Endothelial cell of umbilical vein (primary cell): ENCODE measurements around the gene OXNAD1. TPM values are rescaled to one million over a fixed set of nuclear protein-coding genes. Genes with fewer than 3 reads are reported as not detected.

ENCODE experiments used
- BruUV-seq: library from RNA; stranded (reverse); fragments of 400-500 nt; replicated peaks from 2 replicates; lab custom pipeline; 2021; lab: Mats Ljungman, UMichigan
- CTCF ChIA-PET: fragments of 300-600, 350-600 bp; sonication (Branson Sonifier 250); formaldehyde crosslinking; loops from one replicate; lab custom pipeline; 2021; ENCODE audit warnings: antibody characterized with exemption, inconsistent platforms; lab: Charles Lee
- POLR2A ChIA-PET: fragments of 300-600, 350-600 bp; sonication (Branson Sonifier 250); formaldehyde crosslinking; loops from one replicate; lab custom pipeline; 2021; ENCODE audit warnings: antibody characterized with exemption, inconsistent platforms; lab: Charles Lee
- DNase-seq: peaks from one replicate; pipeline ENCODE4 v3.0.0-alpha.2; 2011; ENCODE audit warnings: low read depth, low spot score
- FAIRE-seq: peaks from 2 replicates; lab custom pipeline; 2011; peaks lifted over from hg19 to GRCh38; lab: Jason Lieb, UNC
- H2AFZ ChIP-seq: 2 replicates; pipeline ENCODE4 v1.6.0; 2012; ENCODE audit warnings: low read depth, low read length, control low read depth, inconsistent platforms
- H3K27ac ChIP-seq: 2 replicates; pipeline ENCODE4 v1.5.1; 2011; ENCODE audit warnings: low read depth, mild to moderate bottlenecking, control low read depth, low read length, moderate library complexity; ENCODE audit not compliant: insufficient read depth
- H3K27me3 ChIP-seq, 2 experiments: 2 replicates each; pipeline versions ENCODE4 v1.6.0 to v1.6.1; 2011; ENCODE audit warnings: low read length in 2 of 2, mixed read lengths in 1 of 2; ENCODE audit not compliant: control insufficient read depth in 2 of 2, insufficient read depth in 2 of 2
- H3K36me3 ChIP-seq, 2 experiments: 2 replicates in 1 of 2; 3 replicates in 1 of 2; pipeline ENCODE4 v1.5.1; 2011; ENCODE audit warnings: low read length in 2 of 2, mild to moderate bottlenecking in 1 of 2, moderate library complexity in 1 of 2; ENCODE audit not compliant: control insufficient read depth in 2 of 2, insufficient read depth in 2 of 2; ENCODE audit errors: extremely low read depth in 1 of 2
- H3K4me1 ChIP-seq: 3 replicates; pipeline ENCODE4 v1.5.1; 2011; ENCODE audit warnings: mild to moderate bottlenecking, low read length; ENCODE audit not compliant: control insufficient read depth, insufficient read depth; ENCODE audit errors: extremely low read depth
- H3K4me2 ChIP-seq: 2 replicates; pipeline ENCODE4 v1.6.1; 2011; ENCODE audit warnings: low read length, control low read depth, mixed read lengths; ENCODE audit not compliant: insufficient read depth
- H3K4me3 ChIP-seq, 3 experiments: fragments of 200-600 bp in 1 of 3; sonication (generic), shearing (Covaris generic) in 1 of 3; replicated peaks in 1 of 3; 2 replicates each; pipeline ENCODE4 v1.5.1; 2011 to 2016; ENCODE audit warnings: control low read depth in 3 of 3, low read length in 3 of 3, mild to moderate bottlenecking in 2 of 3, inconsistent platforms in 1 of 3, low read depth in 1 of 3, moderate library complexity in 1 of 3; ENCODE audit not compliant: insufficient read depth in 1 of 3
- H3K79me2 ChIP-seq: 2 replicates; pipeline ENCODE4 v1.6.0; 2012; ENCODE audit warnings: low read length, inconsistent platforms; ENCODE audit not compliant: control insufficient read depth, insufficient read depth
- H3K9ac ChIP-seq: replicated peaks from 2 replicates; pipeline ENCODE3; 2011; ENCODE audit warnings: low read length, control low read depth; ENCODE audit not compliant: insufficient read depth; ENCODE audit errors: extremely low read depth
- H3K9me1 ChIP-seq: replicated peaks from 3 replicates; pipeline ENCODE4 v1.6.0; 2011; ENCODE audit warnings: mild to moderate bottlenecking, low read length; ENCODE audit not compliant: control insufficient read depth, insufficient read depth; ENCODE audit errors: extremely low read depth
- H3K9me3 ChIP-seq: replicated peaks from 2 replicates; pipeline ENCODE4 v1.5.1; 2012; ENCODE audit warnings: low read length, inconsistent platforms; ENCODE audit not compliant: control insufficient read depth, insufficient read depth
- H4K20me1 ChIP-seq: replicated peaks from 2 replicates; pipeline ENCODE3; 2011; ENCODE audit warnings: mild to moderate bottlenecking, low read length; ENCODE audit not compliant: control insufficient read depth, insufficient read depth; ENCODE audit errors: extremely low read depth
- CTCF ChIP-seq, 2 donors: IDR thresholded peaks; 1 replicate in 1 of 2; 2 replicates in 1 of 2; pipeline ENCODE4 v1.5.1; 2011; ENCODE audit warnings: low read length in 2 of 2, mild to moderate bottlenecking in 2 of 2, moderate library complexity in 2 of 2, control low read depth in 1 of 2, inconsistent platforms in 1 of 2, low read depth in 1 of 2; ENCODE audit not compliant: insufficient read depth in 1 of 2; ENCODE audit errors: extremely low read depth in 1 of 2
- EZH2 ChIP-seq: IDR thresholded peaks from 2 replicates; pipeline ENCODE4 v1.6.1; 2012; ENCODE audit warnings: borderline replicate concordance, low read depth, mild to moderate bottlenecking, moderate library complexity, low read length, inconsistent platforms; ENCODE audit not compliant: severe bottlenecking
- FOS ChIP-seq: IDR thresholded peaks from 2 replicates; pipeline ENCODE4 v1.6.1; 2011; ENCODE audit warnings: mild to moderate bottlenecking, low read length, moderate library complexity, borderline replicate concordance; ENCODE audit not compliant: insufficient read depth
- GATA2 ChIP-seq: IDR thresholded peaks from 2 replicates; pipeline ENCODE4 v1.7.0; 2011; ENCODE audit warnings: low read depth, mild to moderate bottlenecking, moderate library complexity, mixed read lengths, low read length; ENCODE audit not compliant: insufficient read length, insufficient read depth
- JUN ChIP-seq: IDR thresholded peaks from 2 replicates; pipeline ENCODE4 v1.6.1; 2011; ENCODE audit warnings: borderline replicate concordance, low read depth; ENCODE audit not compliant: insufficient read length, insufficient read depth
- MAX ChIP-seq: IDR thresholded peaks from 2 replicates; pipeline ENCODE4 v1.6.1; 2011; ENCODE audit not compliant: insufficient read depth, insufficient read length
- MYC ChIP-seq: IDR thresholded peaks from one replicate; pipeline ENCODE4 v1.6.1; 2011; ENCODE audit warnings: mild to moderate bottlenecking, low read depth, low read length
- POLR2A ChIP-seq: IDR thresholded peaks from 2 replicates; pipeline ENCODE4 v1.6.1; 2012; ENCODE audit warnings: low read depth, mild to moderate bottlenecking, control low read depth, low read length
- POLR2AphosphoS5 ChIP-seq: IDR thresholded peaks from 2 replicates; pipeline ENCODE4 v1.6.1; 2012; ENCODE audit warnings: low read depth, mild to moderate bottlenecking, control low read depth, low read length, moderate library complexity; ENCODE audit not compliant: insufficient read depth
- dilution Hi-C: fragments of 300-500 bp; cut with MboI; formaldehyde crosslinking; loops from one replicate; pipeline ENCODE4 v1.15.0; 2019; ENCODE audit warnings: low sequenced_read_pairs; ENCODE audit not compliant: extremely low pct_ligation_motif_present
- intact Hi-C: fragments of 100-400 bp; cut with micrococcal nuclease; formaldehyde crosslinking; loops from one replicate; pipeline ENCODE4 v1.10.0; 2022
- polyA plus RNA-seq, 4 experiments: library from polyadenylated mRNA; depleted of rRNA in 3 of 4; stranded (reverse) in 3 of 4; unstranded in 1 of 4; fragments of >200 nt; gene quantifications; 2 replicates each; pipeline versions ENCODE4 v1.2.1 to v1.2.3, GENCODE V29; 2011 to 2012; ENCODE audit warnings: missing spikeins in 1 of 4
- total RNA-seq: library from RNA; stranded (reverse); gene quantifications from 2 replicates; pipeline ENCODE4 v1.2.3, GENCODE V29; 2021

OXNAD1 gene
- total and polyA plus RNA-seq, 2 donors (not counting 3 experiments of a cell fraction or from before 2014, with no cell fraction given) = 5.5 to 9.7 TPM

GRCh38 chr3:16252988-16253387, 12.0 kb upstream of the OXNAD1 start:
- ChIA-PET CTCF (interaction anchor here (1.4 kb wide), 1 partner anchor 204 kb away, joined by 3 read pairs; no protein-coding TSS in a partner anchor), POLR2A (no interaction called here)
- Histone ChIP-seq H3K9me3 (no peaks in the 10 kb centered on the region), H3K4me3 (no peak overlapping the region), H3K9ac (no peak overlapping the region), H3K27me3 (no peaks in the 10 kb centered on the region), H4K20me1 (no peaks in the 10 kb centered on the region), H3K27ac (no peak overlapping the region), H3K4me2 (no peak overlapping the region), H3K36me3 (no peaks in the 10 kb centered on the region), H3K79me2 (no peaks in the 10 kb centered on the region), H3K9me1 (no peaks in the 10 kb centered on the region), H3K4me1 (no peaks in the 10 kb centered on the region), H2AFZ (no peak overlapping the region)
- FAIRE-seq = no peak
- dilution Hi-C loops (no loop called here), intact Hi-C loops (no loop called here)
- TF ChIP-seq POLR2AphosphoS5 (no peak), CTCF (IDR thresholded peaks at IDR 0.05; ENCODE audit: extremely low read depth in 1 of 2, insufficient read depth in 1 of 2, low read depth in 1 of 2, low read length in 2 of 2) (no peak), POLR2A (no peak), JUN (no peak), MAX (no peak), FOS (no peak), MYC (no peak), GATA2 (no peak), EZH2 (no peak)
- no TSS peak for BruUV-seq
- no peak for DNase-seq
